MM.1S (cell line): ENCODE measurements around the gene MSRB1.

ENCODE experiments used
- DNase-seq: peaks from one replicate; pipeline ENCODE4 v3.0.0-alpha.2; 2015
- H2AFZ ChIP-seq: fragments of 300-600 bp; sonication (generic); 2 replicates; pipeline ENCODE4 v1.6.0; 2016; ENCODE audit warnings: antibody characterized with exemption, low read length
- H3F3A ChIP-seq: fragments of 300-600 bp; sonication (generic); 2 replicates; pipeline ENCODE4 v1.6.1; 2016; ENCODE audit warnings: mild to moderate bottlenecking, antibody characterized with exemption, low read length, moderate library complexity, mixed read lengths; ENCODE audit not compliant: insufficient read depth
- H3K27ac ChIP-seq: fragments of 300-600 bp; sonication (generic); 2 replicates; pipeline ENCODE4 v1.5.1; 2016; ENCODE audit warnings: mild to moderate bottlenecking, low read length
- H3K27me3 ChIP-seq: fragments of 300-600 bp; sonication (generic); replicated peaks from 2 replicates; pipeline ENCODE4 v1.6.0; 2016; ENCODE audit warnings: low read length; ENCODE audit not compliant: insufficient read depth
- H3K36me3 ChIP-seq: fragments of 300-600 bp; sonication (generic); replicated peaks from 2 replicates; pipeline ENCODE4 v1.6.1; 2016; ENCODE audit warnings: mild to moderate bottlenecking, low read length, mixed read lengths; ENCODE audit not compliant: insufficient read depth
- H3K4me1 ChIP-seq: fragments of 300-600 bp; sonication (generic); 2 replicates; pipeline ENCODE4 v1.6.1; 2016; ENCODE audit warnings: low read length, mixed read lengths
- H3K4me2 ChIP-seq: fragments of 300-600 bp; sonication (generic); 2 replicates; pipeline ENCODE4 v1.6.0; 2016; ENCODE audit warnings: low read depth, low read length
- H3K4me3 ChIP-seq: fragments of 300-600 bp; sonication (generic); 2 replicates; pipeline ENCODE4 v1.5.1; 2016; ENCODE audit warnings: low read length, mixed read lengths
- H3K79me2 ChIP-seq: fragments of 300-600 bp; sonication (generic); 2 replicates; pipeline ENCODE4 v1.6.1; 2016; ENCODE audit warnings: mixed run types, low read length, mixed read lengths
- H3K9ac ChIP-seq: fragments of 300-600 bp; sonication (generic); 2 replicates; pipeline ENCODE4 v1.6.1; 2016; ENCODE audit warnings: low read length, mixed read lengths
- H3K9me2 ChIP-seq: fragments of 300-600 bp; sonication (generic); replicated peaks from 2 replicates; pipeline ENCODE4 v1.6.1; 2016; ENCODE audit warnings: mild to moderate bottlenecking, low read length, mixed read lengths; ENCODE audit not compliant: insufficient read depth
- H3K9me3 ChIP-seq: fragments of 300-600 bp; sonication (generic); replicated peaks from 2 replicates; pipeline ENCODE4 v1.6.1; 2016; ENCODE audit warnings: mild to moderate bottlenecking, low read length, mixed read lengths; ENCODE audit not compliant: insufficient read depth
- H4K20me1 ChIP-seq: fragments of 300-600 bp; sonication (generic); 2 replicates; pipeline ENCODE4 v1.6.1; 2016; ENCODE audit warnings: mild to moderate bottlenecking, low read length, moderate library complexity, mixed read lengths; ENCODE audit not compliant: insufficient read depth
- EZH2 ChIP-seq: fragments of 300-600 bp; sonication (generic); optimal IDR thresholded peaks from 2 replicates; pipeline ENCODE3; 2017; ENCODE audit warnings: low read depth, mild to moderate bottlenecking, antibody characterized with exemption, low read length, mixed read lengths
- EZH2phosphoT487 ChIP-seq: fragments of 300-600 bp; sonication (generic); IDR thresholded peaks from 2 replicates; pipeline ENCODE4 v1.6.1; 2018; ENCODE audit warnings: antibody characterized with exemption, low read length
- TF ChIP-seq, protein P1 (sequence below): fragments of 300-600 bp; sonication (generic); IDR thresholded peaks from 2 replicates; pipeline ENCODE4 v1.5.1; 2016; ENCODE audit warnings: antibody characterized with exemption, low read length, mixed read lengths

MSRB1 gene

DNA sequence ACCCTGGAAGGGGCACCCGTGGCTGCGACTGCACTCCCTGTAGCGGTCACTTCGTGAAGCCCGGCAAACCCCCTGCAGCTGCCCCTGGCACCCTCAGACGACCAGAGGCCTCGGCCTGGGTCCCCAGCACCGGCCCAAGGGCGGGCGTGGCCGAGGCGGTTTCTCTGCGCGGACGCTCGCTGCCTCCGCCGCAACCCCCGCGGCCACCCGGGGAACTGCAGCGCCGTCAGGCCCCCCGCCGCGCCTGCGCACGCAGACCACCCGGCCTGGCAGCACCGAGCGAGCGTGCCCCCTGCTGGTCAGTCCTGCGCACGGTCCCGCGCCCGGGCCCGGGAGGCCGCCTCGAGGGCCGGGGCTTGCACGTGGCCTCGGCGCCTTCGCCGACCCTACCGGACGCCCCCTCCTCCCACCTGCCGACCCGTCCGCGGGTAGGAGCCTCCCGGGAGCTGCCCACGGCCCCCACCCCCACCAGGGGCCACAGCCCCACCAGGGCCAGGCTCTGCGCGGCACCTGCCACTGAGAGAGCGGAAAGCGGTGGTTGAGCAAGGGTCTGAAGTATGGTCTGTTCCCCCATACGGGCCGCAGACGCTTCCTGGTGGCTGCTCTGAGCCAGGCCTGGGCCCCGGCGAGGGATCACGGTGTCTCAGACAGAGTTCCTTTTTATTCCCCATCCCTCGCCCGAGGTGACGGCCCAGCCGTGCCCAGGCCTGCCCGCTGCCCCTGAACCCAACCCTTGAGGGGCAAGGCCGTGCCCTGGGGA lies 13.2 kb downstream of the MSRB1 start:
- peak overlapping the region; percentile 97 for H2AFZ ChIP-seq
- peaks cover 6% of the 10 kb centered on the region; the same call in 1 of the 2 replicates for H3K27me3 ChIP-seq
- no peaks in the 10 kb centered on the region for H3F3A ChIP-seq
- peak overlapping the region; percentile 73 for H3K4me3 ChIP-seq
- peak; percentile 88 for DNase-seq
- H4K20me1 ChIP-seq, result no peaks in the 10 kb centered on the region
- peak overlapping the region; percentile 75 for H3K4me2 ChIP-seq
- H3K9me2 ChIP-seq, result no peaks in the 10 kb centered on the region
- no peaks in the 10 kb centered on the region for H3K79me2 ChIP-seq
- peak overlapping the region; percentile 60; the same call in 1 of the 2 replicates for H3K9ac ChIP-seq
- TF ChIP-seq EZH2, result no peak
- TF ChIP-seq, protein P1, sequence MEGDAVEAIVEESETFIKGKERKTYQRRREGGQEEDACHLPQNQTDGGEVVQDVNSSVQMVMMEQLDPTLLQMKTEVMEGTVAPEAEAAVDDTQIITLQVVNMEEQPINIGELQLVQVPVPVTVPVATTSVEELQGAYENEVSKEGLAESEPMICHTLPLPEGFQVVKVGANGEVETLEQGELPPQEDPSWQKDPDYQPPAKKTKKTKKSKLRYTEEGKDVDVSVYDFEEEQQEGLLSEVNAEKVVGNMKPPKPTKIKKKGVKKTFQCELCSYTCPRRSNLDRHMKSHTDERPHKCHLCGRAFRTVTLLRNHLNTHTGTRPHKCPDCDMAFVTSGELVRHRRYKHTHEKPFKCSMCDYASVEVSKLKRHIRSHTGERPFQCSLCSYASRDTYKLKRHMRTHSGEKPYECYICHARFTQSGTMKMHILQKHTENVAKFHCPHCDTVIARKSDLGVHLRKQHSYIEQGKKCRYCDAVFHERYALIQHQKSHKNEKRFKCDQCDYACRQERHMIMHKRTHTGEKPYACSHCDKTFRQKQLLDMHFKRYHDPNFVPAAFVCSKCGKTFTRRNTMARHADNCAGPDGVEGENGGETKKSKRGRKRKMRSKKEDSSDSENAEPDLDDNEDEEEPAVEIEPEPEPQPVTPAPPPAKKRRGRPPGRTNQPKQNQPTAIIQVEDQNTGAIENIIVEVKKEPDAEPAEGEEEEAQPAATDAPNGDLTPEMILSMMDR, result peak; percentile 93
- no peak overlapping the region for H3K27ac ChIP-seq
- H3K9me3 ChIP-seq, result no peaks in the 10 kb centered on the region
- H3K36me3 ChIP-seq, result no peaks in the 10 kb centered on the region
- peaks cover 5% of the 10 kb centered on the region for H3K4me1 ChIP-seq

DNA sequence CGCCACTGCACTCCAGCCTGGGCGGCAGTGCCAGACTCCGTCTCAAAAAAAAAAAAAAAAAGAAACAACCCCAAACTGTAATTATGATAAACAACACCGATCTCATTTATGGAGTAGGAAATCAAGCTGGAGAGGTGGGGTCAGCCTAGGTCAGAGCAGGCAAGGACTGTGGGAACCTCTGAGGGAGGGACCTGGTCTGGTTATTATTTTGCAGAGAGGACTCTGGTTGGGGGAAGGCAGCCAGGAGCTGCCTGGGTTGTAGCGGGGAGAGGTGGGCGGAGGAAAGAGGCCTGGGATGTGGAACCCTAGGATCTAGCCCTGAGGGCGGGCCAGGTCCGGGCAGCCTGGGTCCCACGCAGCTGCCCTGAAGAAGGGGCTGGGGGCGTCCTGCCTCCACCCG lies 13.9 kb downstream of the MSRB1 start:
- peak overlapping the region; percentile 73 for H3K4me3 ChIP-seq
- no peak for TF ChIP-seq EZH2phosphoT487
- TF ChIP-seq EZH2, result no peak
- TF ChIP-seq, protein P1, result no peak
- H4K20me1 ChIP-seq, result no peaks in the 10 kb centered on the region
- peak overlapping the region; percentile 60; the same call in 1 of the 2 replicates for H3K9ac ChIP-seq
- no peaks in the 10 kb centered on the region for H3K9me3 ChIP-seq
- peak overlapping the region; percentile 56 for H2AFZ ChIP-seq
- no peaks in the 10 kb centered on the region for H3F3A ChIP-seq
- peaks cover 12% of the 10 kb centered on the region; the same call in 1 of the 2 replicates for H3K27me3 ChIP-seq
- H3K4me1 ChIP-seq, result peaks cover 5% of the 10 kb centered on the region
- H3K79me2 ChIP-seq, result no peaks in the 10 kb centered on the region
- no peaks in the 10 kb centered on the region for H3K36me3 ChIP-seq
- H3K9me2 ChIP-seq, result no peaks in the 10 kb centered on the region
- H3K27ac ChIP-seq, result no peak overlapping the region
- peak; percentile 31 for DNase-seq
- peak overlapping the region; percentile 75 for H3K4me2 ChIP-seq

DNA sequence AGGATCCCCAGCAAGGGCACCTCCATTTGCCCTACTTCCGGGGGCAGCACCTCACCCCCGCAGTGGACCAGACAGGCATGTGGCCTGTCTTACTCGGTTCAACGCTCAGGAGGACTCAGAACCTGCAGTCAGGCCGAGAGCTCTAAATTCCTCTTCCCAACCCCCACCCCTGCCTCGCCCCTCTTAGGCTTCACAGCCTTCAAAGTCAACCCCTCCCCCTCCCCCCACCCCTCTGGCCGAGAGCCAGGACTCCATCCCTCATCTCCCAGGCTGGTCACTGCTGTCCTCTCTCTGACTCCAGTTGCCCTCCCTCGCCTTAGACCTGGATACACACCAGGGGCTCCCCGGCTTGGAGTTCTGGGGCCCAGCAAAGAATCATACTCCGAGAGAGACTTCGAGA lies 16.7 kb downstream of the MSRB1 start:
- Histone ChIP-seq H3K36me3 (no peaks in the 10 kb centered on the region), H3K4me3 (no peak overlapping the region)

More for the DNA sequence above, 16.7 kb downstream of the MSRB1 start:
- peaks cover 5% of the 10 kb centered on the region for H3K4me1 ChIP-seq
- no peak overlapping the region for H3K27ac ChIP-seq
- H3K9me2 ChIP-seq, result no peaks in the 10 kb centered on the region
- no peak overlapping the region for H2AFZ ChIP-seq
- H3K9ac ChIP-seq, result no peak overlapping the region
- TF ChIP-seq, protein P1, result no peak
- no peaks in the 10 kb centered on the region for H3F3A ChIP-seq
- no peak for DNase-seq
- peaks cover 35% of the 10 kb centered on the region for H3K27me3 ChIP-seq
- no peaks in the 10 kb centered on the region for H3K9me3 ChIP-seq
- H3K4me2 ChIP-seq, result no peak overlapping the region
- no peaks in the 10 kb centered on the region for H3K79me2 ChIP-seq
- H4K20me1 ChIP-seq, result no peaks in the 10 kb centered on the region
